Spleen (tissue), 11 donors: ENCODE measurements around the gene HOMER3. TPM values are rescaled to one million over a fixed set of nuclear protein-coding genes. Genes with fewer than 3 reads are reported as not detected.
"Not testable (repeated sequence)": the region's sequence is repeated elsewhere in the genome, so short reads cannot be mapped to it uniquely, and the experiment has no call there.

Source experiments
- DNase-seq: peaks from one replicate; pipeline ENCODE4 v3.0.0-alpha.2; 2020
- H3K27ac ChIP-seq, 8 donors: fragments of 200-600 bp; sonication (generic) in 7 of 8; 1 replicate in 4 of 8; 2 replicates in 4 of 8; pipeline versions ENCODE4 v1.5.0 to v1.8.0; 2016 to 2021; ENCODE audit warnings: inconsistent platforms in 4 of 8, mild to moderate bottlenecking in 4 of 8, moderate library complexity in 1 of 8
- H3K27me3 ChIP-seq, 7 donors: fragments of 200-600 bp; sonication (generic) in 6 of 7; replicated peaks in 1 of 7; 1 replicate in 4 of 7; 2 replicates in 3 of 7; pipeline versions ENCODE4 v1.5.0 to v1.8.0; 2016 to 2021; ENCODE audit warnings: inconsistent platforms in 3 of 7, mild to moderate bottlenecking in 1 of 7
- H3K36me3 ChIP-seq, 6 donors: fragments of 200-600 bp; sonication (generic) in 5 of 6; 1 replicate in 4 of 6; 2 replicates in 2 of 6; pipeline versions ENCODE4 v1.5.0 to v1.8.0; 2016 to 2021; ENCODE audit warnings: inconsistent platforms in 2 of 6
- H3K4me1 ChIP-seq, 6 donors: fragments of 200-600 bp; sonication (generic) in 5 of 6; 1 replicate in 3 of 6; 2 replicates in 3 of 6; pipeline versions ENCODE4 v1.5.0 to v1.8.0; 2016 to 2021; ENCODE audit warnings: inconsistent platforms in 3 of 6
- H3K4me3 ChIP-seq, 8 donors: fragments of 200-600 bp; sonication (generic) in 7 of 8; 1 replicate in 4 of 8; 2 replicates in 4 of 8; pipeline versions ENCODE4 v1.5.0 to v1.8.0; 2016 to 2021; ENCODE audit warnings: inconsistent platforms in 4 of 8, mild to moderate bottlenecking in 4 of 8, moderate library complexity in 2 of 8
- H3K9me3 ChIP-seq, 8 donors: fragments of 200-600 bp; sonication (generic) in 7 of 8; 1 replicate in 4 of 8; 2 replicates in 4 of 8; pipeline versions ENCODE4 v1.5.0 to v1.8.0; 2016 to 2021; ENCODE audit warnings: inconsistent platforms in 4 of 8
- POLR2A ChIP-seq, 3 donors: fragments of 450-650 bp; IDR thresholded peaks; one replicate each; pipeline ENCODE4 v1.5.1; 2017; ENCODE audit warnings: antibody characterized with exemption in 3 of 3, mild to moderate bottlenecking in 1 of 3
- POLR2AphosphoS5 ChIP-seq, 3 donors: sonication (generic); formaldehyde crosslinking; IDR thresholded peaks; one replicate each; pipeline ENCODE4 v1.5.1; 2017; ENCODE audit warnings: antibody characterized with exemption in 3 of 3
- WGBS, 5 donors: extraction: QIAGEN DNeasy Blood & Tissue Kit in 3 of 5; methylation state at CpG; one replicate each; pipeline versions ENCODE4 v1.1.5 to v1.1.7; 2013 to 2018; 5-methylcytosine and 5-hydroxymethylcytosine counted together
- intact Hi-C: fragments of 100-400 bp; cut with DNase I; formaldehyde crosslinking; loops from one replicate; pipeline ENCODE4 v1.15.0; 2023; ENCODE audit warnings: low total_unique reads
- polyA plus RNA-seq, 3 donors: library from polyadenylated mRNA; stranded (reverse); fragments of 200-250 nt; gene quantifications; one replicate each; pipeline ENCODE4 v1.2.1, GENCODE V29; 2013
- total RNA-seq, 7 donors: library from RNA; depleted of rRNA in 3 of 7; stranded (reverse); fragments of >200 nt in 3 of 7; fragmentation: NEBNext Ultra II Directional in 4 of 7; extraction: Animal tissue kit (Norgen Biotek cat#: 25700) in 4 of 7; gene quantifications; one replicate each; pipeline versions ENCODE4 v1.1.0 to v1.2.1, GENCODE V29; 2016 to 2021
- TF ChIP-seq, protein P1 (sequence below), 11 experiments: fragments of 200-600 bp in 7 of 11; fragments of 450-650 bp in 4 of 11; sonication (generic) in 4 of 11; IDR thresholded peaks in 8 of 11; conservative IDR thresholded peaks in 3 of 11; 1 replicate in 7 of 11; 2 replicates in 4 of 11; pipeline versions ENCODE4 v1.4.0 to v1.8.0; 2016 to 2021; ENCODE audit warnings: antibody characterized with exemption in 11 of 11, inconsistent platforms in 4 of 11, mild to moderate bottlenecking in 1 of 11
- donor health status: healthy with polysubstance abuse.
- donor health status: DM: no; HTN: no; CAD: no; lungs with moderate emphysema.
- donor health status: DM: no; HTN: no; CAD: no.
- donor health status: Bipolar disorder and iron deficiency.
- donor health status: healthy.
- donor health status: DM: no; HTN: no; CAD: no.
- donor health status: DM: yes; HTN: yes; CAD: no.

Gene HOMER3
- total and polyA plus RNA-seq, 10 donors = 22.4 to 279 (median 86.5) TPM

DNA sequence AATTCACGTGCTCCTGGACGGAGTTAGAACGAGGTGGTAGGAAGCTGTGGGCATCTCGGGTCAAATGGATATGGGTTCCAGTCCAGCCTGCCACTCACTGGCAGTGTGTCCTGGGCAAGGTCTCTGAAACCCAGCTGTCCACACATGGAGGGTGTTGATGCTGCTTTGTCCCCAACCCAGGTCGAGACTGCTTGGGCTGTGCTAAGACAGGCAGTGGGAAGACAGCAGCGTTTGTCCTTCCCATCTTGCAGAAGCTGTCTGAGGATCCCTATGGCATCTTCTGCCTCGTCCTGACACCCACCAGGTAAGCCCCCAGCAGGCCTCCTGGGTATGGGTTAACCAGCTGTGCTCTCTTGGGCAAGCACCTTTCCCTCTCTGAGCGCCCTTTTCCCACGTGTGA is 20.6 kb downstream of the HOMER3 start:
- Histone ChIP-seq H3K4me3 (peak overlapping the region in 7 of 8 donors; percentile 79 to 100 (median 96)), H3K27ac (peak overlapping the region in 4 of 8 donors; percentile 75 to 97 (median 88)), H3K9me3 (no peaks in the 10 kb centered on the region), H3K4me1 (peaks cover 26 to 58% (median 52%) of the 10 kb centered on the region in 6 donors), H3K36me3 (peaks cover 0 to 66% (median 44%) of the 10 kb centered on the region in 6 donors), H3K27me3 (no peaks in the 10 kb centered on the region)
- peak; percentile 66 for DNase-seq
- intact Hi-C loops = no loop called here
- TF ChIP-seq POLR2A (IDR thresholded peaks at IDR 0.05) (no peak), POLR2AphosphoS5 (IDR thresholded peaks at IDR 0.05) (no peak)
- TF ChIP-seq, protein P1, sequence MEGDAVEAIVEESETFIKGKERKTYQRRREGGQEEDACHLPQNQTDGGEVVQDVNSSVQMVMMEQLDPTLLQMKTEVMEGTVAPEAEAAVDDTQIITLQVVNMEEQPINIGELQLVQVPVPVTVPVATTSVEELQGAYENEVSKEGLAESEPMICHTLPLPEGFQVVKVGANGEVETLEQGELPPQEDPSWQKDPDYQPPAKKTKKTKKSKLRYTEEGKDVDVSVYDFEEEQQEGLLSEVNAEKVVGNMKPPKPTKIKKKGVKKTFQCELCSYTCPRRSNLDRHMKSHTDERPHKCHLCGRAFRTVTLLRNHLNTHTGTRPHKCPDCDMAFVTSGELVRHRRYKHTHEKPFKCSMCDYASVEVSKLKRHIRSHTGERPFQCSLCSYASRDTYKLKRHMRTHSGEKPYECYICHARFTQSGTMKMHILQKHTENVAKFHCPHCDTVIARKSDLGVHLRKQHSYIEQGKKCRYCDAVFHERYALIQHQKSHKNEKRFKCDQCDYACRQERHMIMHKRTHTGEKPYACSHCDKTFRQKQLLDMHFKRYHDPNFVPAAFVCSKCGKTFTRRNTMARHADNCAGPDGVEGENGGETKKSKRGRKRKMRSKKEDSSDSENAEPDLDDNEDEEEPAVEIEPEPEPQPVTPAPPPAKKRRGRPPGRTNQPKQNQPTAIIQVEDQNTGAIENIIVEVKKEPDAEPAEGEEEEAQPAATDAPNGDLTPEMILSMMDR (IDR thresholded peaks at IDR 0.05 in 8 of 11, conservative IDR thresholded peaks at IDR 0.05 in 3 of 11) = no peak
- WGBS, 5 donors = 57 to 71% (median 66%) methylated on average over 8 to 9 of the region's 9 CpGs

DNA sequence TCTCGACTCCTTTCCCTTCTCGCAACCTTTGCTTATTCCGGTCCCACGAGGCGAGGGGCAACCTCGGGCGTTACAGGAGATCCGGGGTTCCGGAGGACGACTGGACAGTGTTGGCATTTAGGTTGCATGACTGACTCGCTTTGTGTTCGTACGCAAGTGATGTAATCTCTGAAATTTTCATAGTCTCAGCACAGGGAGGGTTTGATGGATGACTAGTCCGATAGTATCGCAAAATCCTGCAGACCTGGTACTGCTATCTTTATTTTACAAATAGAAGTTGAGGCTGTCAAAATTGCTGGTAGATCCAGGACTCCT is 21.2 kb downstream of the HOMER3 start:
- 0 to 3% (median 1%) methylated on average over 14 to 15 of the region's 15 CpGs for WGBS, 5 donors
- no peaks in the 10 kb centered on the region for H3K9me3 ChIP-seq
- H3K27ac ChIP-seq = peak overlapping the region; percentile 14 to 97 (median 86)
- peak overlapping the region; percentile 69 to 100 (median 96) for H3K4me3 ChIP-seq
- intact Hi-C loops = no loop called here
- H3K27me3 ChIP-seq = no peaks in the 10 kb centered on the region
- TF ChIP-seq POLR2AphosphoS5 (IDR thresholded peaks at IDR 0.05) (no peak), POLR2A (IDR thresholded peaks at IDR 0.05) (no peak)
- TF ChIP-seq, protein P1 (IDR thresholded peaks at IDR 0.05 in 8 of 11, conservative IDR thresholded peaks at IDR 0.05 in 3 of 11) = no peak
- peaks cover 0 to 66% (median 42%) of the 10 kb centered on the region in 6 donors for H3K36me3 ChIP-seq
- peaks cover 26 to 63% (median 58%) of the 10 kb centered on the region in 6 donors for H3K4me1 ChIP-seq
- no peak for DNase-seq

DNA sequence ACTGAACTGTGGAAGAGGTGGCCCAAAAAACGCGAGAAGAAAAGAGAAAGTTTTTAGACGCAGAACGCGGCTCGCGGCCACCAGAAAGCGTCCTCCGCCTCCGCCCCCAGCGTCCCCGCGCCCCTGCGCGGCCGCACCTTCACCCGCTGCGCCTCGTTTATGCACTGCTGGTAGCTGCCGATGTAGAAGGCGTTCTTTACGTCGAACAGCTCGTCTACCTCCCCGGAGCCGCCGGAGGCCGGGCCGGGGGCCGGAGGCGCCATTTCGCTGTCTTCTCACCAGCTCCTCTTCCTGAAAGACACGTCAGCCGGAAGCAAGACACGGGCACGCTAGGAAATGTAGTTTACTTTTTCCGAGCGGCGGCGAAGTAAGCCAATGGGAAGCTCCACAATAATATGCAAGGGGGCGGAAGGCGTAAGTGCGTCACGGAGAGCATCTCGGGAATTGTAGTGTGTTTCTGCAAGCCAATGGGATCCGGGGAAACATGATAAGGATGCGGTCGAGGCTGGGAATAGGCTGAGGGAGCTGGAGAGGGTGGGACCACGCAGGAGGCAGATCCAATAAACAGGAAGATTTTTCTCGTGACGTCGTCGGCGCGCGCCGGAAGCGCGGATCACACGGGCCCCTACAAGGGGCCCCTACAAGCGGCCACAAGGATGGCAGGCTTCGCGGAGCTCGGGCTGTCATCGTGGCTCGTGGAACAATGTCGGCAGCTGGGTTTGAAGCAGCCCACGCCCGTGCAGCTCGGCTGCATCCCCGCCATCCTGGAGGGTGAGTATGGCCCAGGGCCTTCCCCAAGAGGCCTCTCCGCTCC is 21.7 kb downstream of the HOMER3 start, which contains the start of the genes COPE and DDX49:
Gene COPE (minus strand): TSS at position 302 of the 814 bp plus-strand sequence. CDS start 39 bp downstream, at position 263.
Gene DDX49 (plus strand): TSS at position 630 of the 814 bp plus-strand sequence. CDS start 27 bp downstream, at position 657.
- TF ChIP-seq, protein P1 (IDR thresholded peaks at IDR 0.05 in 8 of 11, conservative IDR thresholded peaks at IDR 0.05 in 3 of 11) = peak in 6 of 11 experiments; percentile 9 to 37 (median 22)
- TF ChIP-seq POLR2A (IDR thresholded peaks at IDR 0.05) (peak in 1 of 3 donors; percentile 82), POLR2AphosphoS5 (IDR thresholded peaks at IDR 0.05) (peak; percentile 92 to 97 (median 96))
- Histone ChIP-seq H3K36me3 (peaks cover 0 to 66% (median 40%) of the 10 kb centered on the region in 6 donors), H3K27me3 (no peaks in the 10 kb centered on the region), H3K4me3 (peak within 1 kb of the TSS; percentile 78 to 100 (median 96)), H3K27ac (peak within 1 kb of the TSS; percentile 87 to 97 (median 93)), H3K9me3 (no peaks in the 10 kb centered on the region), H3K4me1 (peaks cover 26 to 69% (median 61%) of the 10 kb centered on the region in 6 donors)
- intact Hi-C loops = no loop called here
- WGBS, 5 donors = 0 to 1% (median 0%) methylated on average over 44 to 72 of the region's 72 CpGs
- peak; percentile 97 for DNase-seq

DNA sequence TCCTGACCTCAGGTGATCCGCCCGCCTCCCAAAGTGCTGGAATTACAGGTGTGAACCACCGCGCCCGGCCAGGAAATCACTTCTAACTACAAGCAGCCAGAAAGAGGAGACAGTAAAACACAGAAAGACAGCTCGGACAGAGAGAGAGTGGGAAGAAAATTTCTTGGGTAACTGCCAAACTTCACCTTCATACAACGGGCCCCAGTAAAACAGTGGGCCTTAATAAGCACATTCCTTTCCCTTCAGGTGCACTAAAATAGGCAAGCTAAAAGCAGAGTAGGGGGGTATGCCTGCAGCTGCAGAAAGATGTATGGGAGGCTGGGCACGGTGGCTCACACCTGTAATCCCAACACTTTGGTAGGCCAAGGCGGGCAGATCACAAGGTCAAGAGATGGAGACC is 23.4 kb downstream of the HOMER3 start:
- H3K27me3 ChIP-seq, H3K27ac ChIP-seq, DNase-seq, H3K9me3 ChIP-seq, intact Hi-C loops: not testable (repeated sequence)
- Histone ChIP-seq H3K4me1 (peaks cover 26 to 84% (median 69%) of the 10 kb centered on the region in 6 donors), H3K4me3 (peak overlapping the region in 3 of 8 donors; percentile 79 to 96 (median 87)), H3K36me3 (peaks cover 0 to 66% (median 40%) of the 10 kb centered on the region in 6 donors)
- 84 to 91% (median 89%) methylated on average over 9 of the region's 9 CpGs for WGBS, 5 donors
